OCI-M1 (cell line): ENCODE results near the gene TCEA3.
A peak's percentile ranks its signal among the peaks of the same experiment; 100 is the strongest.

ENCODE experiments used
- DNase-seq: peaks from one replicate; lab custom pipeline; 2025; lab: John Stamatoyannopoulos, UW

The TCEA3 gene

GRCh38 chr1:23367791-23368561 lies 56.6 kb downstream of the TCEA3 start:
- DNase-seq, result peak; percentile 99

DNA sequence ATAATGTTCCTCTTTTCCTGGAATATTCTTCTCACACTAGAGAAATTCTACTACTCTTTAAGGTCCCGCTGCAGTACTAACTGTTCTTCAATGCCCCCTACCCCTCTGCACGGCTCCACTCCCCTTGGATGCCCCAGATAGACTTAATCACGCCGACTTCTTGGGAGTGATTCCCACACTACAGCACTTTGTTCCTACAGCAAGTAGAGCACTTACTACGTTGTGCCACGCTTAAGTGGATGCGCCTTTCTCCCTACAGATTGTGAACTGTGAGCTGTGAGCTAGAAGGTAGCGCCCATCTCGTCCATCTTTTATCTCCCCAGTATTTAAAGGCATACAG lies 57.1 kb downstream of the TCEA3 start:
- no peak for DNase-seq

DNA sequence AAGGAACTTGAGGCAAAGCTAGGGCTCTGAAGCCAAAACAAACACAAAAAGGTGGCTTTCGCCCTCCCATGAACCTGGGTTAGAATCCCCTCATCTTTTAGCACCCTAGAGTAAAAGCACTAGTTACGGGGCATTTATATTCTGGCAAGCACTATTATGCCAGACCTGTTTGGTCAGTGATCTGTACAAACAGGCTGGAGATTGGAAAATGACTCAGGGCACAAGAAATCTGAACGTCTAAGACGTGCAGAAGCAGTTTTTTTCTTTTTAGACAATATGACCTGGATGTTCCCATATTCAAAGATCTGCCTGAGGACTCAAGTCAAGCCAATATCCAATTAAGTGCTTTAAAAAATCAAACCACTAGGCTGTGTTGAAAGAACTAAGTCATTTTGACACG lies 58.0 kb downstream of the TCEA3 start:
- DNase-seq, result no peak

- DNase-seq, result no peak
Observed at GRCh38 chr1:23366146-23366545, 58.4 kb downstream of the TCEA3 start.

- DNase-seq, result peak; percentile 17
Observed at GRCh38 chr1:23362218-23362713, 62.3 kb downstream of the TCEA3 start.

DNA sequence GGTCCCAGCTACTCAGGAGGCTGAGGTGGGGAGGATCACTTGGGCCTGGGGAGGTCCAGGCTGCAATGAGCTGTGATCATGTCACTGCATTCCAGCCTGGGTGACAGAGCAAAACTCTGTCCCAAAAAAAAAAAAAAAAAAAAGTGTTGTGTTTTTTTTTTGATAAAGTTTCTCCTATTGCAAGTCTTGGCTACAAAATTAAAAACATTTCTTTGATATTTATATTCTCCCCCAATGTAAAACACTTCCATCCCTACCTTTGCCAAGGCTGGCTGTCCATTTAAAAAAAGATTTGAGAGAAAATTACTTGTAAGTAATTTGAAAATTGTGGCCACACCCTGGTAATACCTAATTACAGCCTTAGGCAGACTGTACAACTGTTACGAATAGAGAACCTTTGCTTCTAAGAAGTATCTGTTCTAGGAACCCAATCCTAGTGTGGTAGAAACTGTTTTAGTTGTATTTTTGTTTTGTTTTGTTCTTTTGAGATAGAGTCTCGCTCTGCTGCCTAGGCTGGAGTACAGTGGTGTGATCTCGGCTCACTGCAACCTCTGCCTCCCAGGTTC lies 66.2 kb downstream of the TCEA3 start:
- no peak for DNase-seq

- DNase-seq, result no peak
Observed at GRCh38 chr1:23357138-23357908, 67.2 kb downstream of the TCEA3 start.

DNA sequence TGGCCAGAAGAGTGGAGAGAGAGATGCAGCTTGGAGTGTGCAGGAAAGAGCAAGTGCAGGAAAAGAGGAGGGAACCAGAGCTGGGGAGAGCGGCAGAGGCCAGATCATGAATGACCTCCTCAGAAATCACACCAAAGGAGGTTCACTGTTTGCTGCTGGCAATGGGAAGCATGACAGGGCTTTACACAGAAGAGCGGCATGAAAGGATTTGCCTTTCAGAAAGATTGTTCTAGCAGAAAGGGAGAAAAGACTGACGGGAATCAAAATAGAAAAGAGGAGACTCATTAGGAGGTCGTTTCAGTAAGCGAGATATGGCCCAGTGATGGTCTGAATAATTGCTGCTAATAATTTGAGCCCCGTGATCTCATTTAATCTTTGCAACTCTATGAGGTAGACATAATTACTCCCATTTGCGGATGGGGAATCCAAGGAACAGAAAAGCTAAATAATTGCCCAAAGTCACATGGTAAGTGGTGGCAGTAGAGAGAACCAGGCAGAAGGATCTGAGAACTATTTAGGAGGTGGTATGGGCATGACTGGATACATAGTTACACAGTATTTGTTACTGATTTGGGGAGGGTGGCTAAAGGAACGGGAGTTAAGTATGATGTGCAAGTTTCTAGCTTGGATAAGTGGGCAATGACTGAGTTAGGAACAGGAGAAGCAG lies 67.9 kb downstream of the TCEA3 start:
- DNase-seq, result no peak

- peak; percentile 26 for DNase-seq
Observed at GRCh38 chr1:23354245-23354644, 70.3 kb downstream of the TCEA3 start.

- no peak for DNase-seq
Observed at GRCh38 chr1:23352096-23352695, 72.4 kb downstream of the TCEA3 start.

DNA sequence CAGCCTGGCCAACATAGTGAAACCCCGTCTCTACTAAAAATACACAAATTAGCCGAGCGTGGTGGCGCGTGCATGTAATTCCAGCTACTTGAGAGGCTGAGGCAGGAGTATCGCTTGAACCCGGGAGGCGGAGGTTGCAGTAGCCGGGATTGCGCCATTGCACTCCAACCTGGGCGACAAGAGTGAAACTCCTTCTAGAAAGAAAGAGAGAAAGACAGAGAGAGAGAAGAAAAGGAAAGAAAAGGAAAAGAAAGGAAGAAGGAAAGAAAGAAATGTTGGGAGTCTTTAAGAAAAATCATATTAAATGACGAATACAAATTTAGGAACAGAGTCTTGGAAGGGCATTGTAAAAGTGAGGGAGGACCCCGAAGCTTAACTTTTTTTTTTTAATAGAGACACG lies 78.6 kb downstream of the TCEA3 start:
- DNase-seq, result no peak

DNA sequence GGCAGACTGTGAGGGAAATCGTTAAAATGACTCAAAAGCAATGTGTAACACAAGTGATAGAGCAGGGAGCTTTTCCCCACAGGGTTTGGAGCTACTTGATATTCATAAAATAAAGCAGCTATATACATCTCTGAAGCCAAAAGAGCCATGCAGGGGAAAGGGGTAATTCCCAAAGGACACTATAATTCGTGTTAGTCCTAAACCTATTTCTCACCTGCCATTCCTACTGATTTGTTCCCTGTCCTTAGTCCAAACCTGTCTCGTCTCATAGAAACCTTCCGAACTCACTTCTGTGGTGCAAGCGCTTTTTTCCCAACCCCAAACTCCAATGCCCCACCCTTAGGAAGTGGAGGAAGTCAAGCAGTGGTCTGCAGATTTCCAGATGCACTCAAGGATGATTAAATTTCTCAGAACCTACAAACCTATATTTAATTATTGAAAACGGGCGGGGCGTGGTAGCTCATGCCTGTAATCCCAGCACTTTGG lies 79.5 kb downstream of the TCEA3 start:
- no peak for DNase-seq

DNA sequence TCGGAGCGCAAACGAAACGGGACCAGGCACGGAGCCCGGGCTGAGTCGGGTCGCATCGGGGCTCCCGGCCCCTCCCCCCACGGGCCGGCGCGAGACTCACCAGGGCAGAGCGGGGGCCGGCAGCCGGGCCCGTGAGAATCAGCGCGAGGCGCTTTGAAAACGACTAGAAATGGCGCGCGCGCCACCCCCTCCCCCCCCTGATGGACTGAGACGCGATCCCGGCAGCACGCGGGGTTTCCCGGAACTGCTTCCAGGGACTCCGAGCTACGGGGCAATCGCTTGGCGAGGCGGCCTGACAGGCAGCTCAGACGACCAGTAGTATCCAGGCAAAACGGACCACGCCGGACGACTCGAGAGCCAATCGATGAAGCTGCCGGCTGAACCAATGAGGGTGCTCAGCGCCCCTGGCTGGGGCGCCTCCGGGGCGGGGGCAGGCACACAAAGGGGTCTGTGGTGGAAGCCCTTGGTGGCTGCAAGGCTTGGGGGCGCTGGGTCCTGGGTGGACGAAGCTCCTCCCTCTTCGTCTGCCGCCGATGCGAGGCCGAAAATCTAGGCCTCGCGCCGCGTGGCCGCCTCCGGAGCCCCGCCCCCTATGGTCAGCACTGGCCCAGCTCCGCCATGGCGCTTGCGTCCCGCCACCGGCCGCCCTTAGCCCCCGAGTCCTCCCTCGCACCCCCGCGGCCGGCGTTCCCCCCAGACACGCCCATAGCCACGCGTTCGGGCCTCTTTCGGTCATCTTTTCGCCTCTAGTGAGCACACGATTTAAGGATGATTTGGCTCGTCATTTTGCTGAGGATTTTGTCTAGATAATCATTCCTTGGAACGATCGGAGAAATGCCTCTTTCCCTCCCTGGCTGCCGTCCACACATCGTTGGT lies 80.2 kb downstream of the TCEA3 start, which contains the start of gene HNRNPR:
HNRNPR (minus strand) TSS at position 174 of the 876 bp plus-strand sequence. CDS start 3,276 bp downstream, outside the sequence.
- peak; percentile 99 for DNase-seq

DNA sequence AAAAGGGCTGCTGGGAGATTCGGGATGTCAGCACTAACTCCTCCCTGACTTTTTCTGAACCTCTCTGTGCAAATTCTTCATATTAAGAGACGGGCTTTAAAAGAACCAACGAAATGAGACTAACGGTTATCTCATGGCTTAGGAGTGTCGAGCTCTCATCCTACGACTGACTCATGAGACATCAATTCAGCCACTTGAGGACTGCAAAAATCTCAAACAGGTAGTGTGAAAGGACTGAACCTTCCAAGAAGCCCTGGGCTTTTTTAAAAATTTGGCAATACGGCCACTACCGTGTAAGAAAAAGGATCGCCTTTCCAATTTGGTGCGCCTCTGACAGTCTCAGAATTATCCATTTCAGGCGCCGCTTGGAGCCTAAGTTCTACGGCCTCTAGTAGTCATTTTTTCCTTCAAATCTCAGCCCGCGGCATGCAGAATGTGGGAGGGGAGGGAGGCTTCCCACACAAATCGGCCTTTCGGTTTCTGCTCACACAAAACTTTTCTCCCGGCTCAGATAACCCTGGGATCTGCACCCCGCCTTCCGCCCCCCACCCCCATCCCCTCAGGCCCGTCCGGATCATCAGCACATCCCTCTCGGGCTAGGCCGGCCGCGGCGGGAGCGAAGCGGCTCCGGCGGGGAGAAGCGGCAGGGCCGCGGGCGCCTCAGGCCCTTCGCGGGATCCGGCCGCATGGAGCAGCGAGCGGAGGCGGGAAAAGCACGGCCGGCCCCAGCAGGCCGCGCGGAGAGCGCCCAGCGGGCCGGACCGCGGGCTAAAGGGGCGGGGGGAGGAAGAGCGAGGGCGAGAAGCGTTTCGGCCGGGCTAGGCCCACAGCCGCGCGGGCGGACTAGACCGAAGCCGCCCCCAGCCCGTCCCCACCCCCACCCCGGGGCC lies 81.1 kb downstream of the TCEA3 start:
- peak; percentile 85 for DNase-seq

GRCh38 chr1:23341931-23342692 lies 82.4 kb downstream of the TCEA3 start:
- DNase-seq, result peak; percentile 64

GRCh38 chr1:23339632-23340031 lies 84.9 kb downstream of the TCEA3 start:
- DNase-seq, result no peak

DNA sequence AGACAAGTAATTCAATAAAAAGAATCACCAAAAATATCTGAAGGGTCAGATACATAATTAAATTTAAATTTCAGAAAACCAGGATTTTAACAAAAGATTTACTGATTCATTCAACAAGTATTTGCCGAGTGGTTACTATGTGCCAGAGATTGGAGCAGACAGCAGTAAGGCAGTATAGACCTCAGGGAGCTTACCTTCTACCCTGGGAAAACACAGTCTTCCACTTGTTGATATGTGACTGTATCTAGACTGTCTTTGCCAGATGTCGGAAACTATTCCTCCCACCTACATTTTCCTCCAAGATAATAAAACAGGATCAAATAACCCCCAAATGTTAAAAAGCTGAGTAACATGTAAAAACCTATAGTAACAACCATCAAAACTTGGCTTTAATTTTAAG lies 86.7 kb downstream of the TCEA3 start:
- no peak for DNase-seq

GRCh38 chr1:23331713-23332112 lies 92.8 kb downstream of the TCEA3 start:
- no peak for DNase-seq
